Esophagus squamous epithelium (tissue), 4 donors: ENCODE data around the gene ADARB2.

Experiments used
- CTCF ChIP-seq, 6 experiments: fragments of 450-650 bp in 4 of 6; fragments of 200-600 bp in 2 of 6; sonication (generic) in 2 of 6; IDR thresholded peaks; one replicate each; pipeline ENCODE4 v1.5.1; 2016 to 2019; ENCODE audit warnings: antibody characterized with exemption in 6 of 6, mild to moderate bottlenecking in 4 of 6, moderate library complexity in 4 of 6
- POLR2A ChIP-seq, 4 donors: fragments of 450-650 bp; IDR thresholded peaks; one replicate each; pipeline ENCODE4 v1.6.1; 2017; ENCODE audit warnings: antibody characterized with exemption in 4 of 4, mild to moderate bottlenecking in 4 of 4, moderate library complexity in 3 of 4

DNA sequence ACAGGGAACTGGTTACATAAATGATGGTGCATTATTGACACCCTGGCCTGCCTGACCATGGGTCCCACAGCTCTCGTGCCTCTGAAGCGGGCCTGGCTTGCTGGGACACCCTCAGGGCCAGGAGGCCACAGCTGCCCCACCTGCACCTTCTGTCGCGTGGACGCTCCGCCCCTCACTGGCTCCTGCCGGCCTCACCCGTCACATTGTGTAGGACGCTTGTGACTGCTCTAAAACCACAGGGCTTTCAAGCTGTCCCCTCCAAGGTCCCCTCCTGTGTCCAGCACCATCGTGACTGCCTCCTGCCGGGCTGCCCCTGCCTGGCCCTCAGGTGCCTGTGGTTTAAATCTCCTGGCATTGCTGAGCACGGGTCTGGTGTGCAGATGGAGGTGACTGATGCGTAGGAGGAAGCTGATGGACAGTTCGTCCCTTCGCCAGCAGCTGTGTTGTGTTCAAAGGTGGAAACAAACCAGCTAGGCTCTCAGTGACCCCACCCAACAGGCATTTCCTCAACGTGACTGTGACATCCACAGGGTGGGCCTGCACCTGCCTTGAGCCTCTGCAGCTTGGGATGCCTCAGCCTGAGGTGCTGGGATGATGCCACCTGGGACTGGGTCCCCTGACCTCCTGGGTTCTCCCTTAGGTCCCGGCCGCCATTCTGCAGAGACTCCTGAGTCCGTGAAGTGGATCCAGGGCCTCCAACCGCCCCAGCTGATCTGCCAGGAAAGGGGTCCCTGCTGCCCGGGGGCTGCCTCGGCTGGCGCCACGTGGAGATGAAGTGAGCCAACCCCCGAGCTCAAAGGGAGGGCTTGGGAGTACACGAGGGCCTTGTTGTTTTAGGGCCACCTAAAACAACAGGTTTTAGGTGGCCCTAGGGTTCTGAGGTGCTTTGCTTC lies 532.6 kb downstream of the ADARB2 start:
- no peak for TF ChIP-seq CTCF (IDR thresholded peaks at IDR 0.05)
- TF ChIP-seq POLR2A (IDR thresholded peaks at IDR 0.05): no peak
